ENCODE data around the gene SRPK3. TPM values are rescaled to one million over a fixed set of nuclear protein-coding genes. Genes with fewer than 3 reads are reported as not detected.

Gene SRPK3
- total RNA-seq, 3 donors from 2014 or later: 0.55 to 4.6 (median 1.0) TPM

DNA sequence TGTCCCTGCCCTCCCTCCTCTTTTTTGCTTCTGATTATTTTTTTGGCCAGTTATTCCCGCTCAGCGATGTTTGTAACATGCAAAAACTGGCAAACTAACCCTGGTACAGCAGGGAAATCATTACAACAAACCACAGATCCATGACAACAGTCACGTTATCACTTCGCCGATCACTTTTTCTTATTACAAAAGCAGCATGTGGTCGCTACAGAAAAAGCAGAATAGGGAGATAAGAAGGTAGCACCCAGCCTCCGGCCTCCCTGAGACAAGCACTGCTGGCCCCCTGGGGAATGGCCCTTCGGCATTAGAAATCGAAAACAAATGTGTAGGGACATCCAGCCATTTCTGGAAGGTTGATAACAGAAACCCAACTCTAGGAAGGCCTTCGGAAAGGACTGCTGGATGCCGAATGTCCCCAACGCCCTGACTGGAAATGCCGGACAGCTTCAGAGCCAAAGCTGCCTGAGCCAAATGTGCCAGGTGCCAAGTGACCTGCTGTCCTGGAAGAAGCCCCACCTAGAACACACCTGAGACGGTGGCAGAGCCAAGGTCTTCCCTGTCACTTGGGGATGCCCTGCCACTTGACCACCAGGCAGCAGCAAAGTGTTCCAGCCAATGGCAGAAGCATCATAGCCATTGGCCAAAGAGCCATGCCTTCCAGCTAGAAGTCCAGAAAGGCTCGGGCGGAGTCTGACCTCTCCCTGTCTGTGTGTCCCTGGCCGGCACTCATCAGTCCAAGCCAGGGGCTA, 10.4 kb downstream of the SRPK3 start:
- no peak overlapping the region for H3K4me3 ChIP-seq
- TF ChIP-seq, protein P1, sequence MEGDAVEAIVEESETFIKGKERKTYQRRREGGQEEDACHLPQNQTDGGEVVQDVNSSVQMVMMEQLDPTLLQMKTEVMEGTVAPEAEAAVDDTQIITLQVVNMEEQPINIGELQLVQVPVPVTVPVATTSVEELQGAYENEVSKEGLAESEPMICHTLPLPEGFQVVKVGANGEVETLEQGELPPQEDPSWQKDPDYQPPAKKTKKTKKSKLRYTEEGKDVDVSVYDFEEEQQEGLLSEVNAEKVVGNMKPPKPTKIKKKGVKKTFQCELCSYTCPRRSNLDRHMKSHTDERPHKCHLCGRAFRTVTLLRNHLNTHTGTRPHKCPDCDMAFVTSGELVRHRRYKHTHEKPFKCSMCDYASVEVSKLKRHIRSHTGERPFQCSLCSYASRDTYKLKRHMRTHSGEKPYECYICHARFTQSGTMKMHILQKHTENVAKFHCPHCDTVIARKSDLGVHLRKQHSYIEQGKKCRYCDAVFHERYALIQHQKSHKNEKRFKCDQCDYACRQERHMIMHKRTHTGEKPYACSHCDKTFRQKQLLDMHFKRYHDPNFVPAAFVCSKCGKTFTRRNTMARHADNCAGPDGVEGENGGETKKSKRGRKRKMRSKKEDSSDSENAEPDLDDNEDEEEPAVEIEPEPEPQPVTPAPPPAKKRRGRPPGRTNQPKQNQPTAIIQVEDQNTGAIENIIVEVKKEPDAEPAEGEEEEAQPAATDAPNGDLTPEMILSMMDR (IDR thresholded peaks at IDR 0.05): no peak
- H3K36me3 ChIP-seq (ENCODE audit: low read depth): no peaks in the 10 kb centered on the region
- DNase-seq: no peak
- no peak for ATAC-seq
- intact Hi-C loops (cut with DNase I, micrococcal nuclease): no loop called here
- H3K4me1 ChIP-seq (ENCODE audit: low read depth): peaks cover 3% of the 10 kb centered on the region
- no peaks in the 10 kb centered on the region for H3K9me3 ChIP-seq

DNA sequence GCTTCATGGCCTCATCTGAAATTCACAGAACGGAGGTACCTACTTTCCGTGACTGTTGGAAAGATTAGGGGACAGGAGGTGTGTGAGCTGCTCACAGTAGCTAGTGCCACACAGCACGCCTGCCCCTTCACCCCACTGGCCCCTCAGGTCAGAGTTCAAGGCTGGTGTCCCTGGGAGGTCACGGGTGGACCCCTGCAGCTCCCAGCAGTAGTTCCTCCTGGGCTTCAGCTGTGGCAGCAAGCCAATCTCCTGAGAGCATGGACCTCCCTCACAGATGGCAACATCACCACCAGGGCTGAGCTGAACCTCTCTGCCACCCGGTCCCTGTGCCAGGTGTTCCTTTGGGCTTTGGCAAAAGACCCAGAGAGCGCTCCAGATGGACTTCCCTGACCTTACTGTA, 11.5 kb downstream of the SRPK3 start:
- Histone ChIP-seq H3K4me3 (no peak overlapping the region), H3K9me3 (no peaks in the 10 kb centered on the region), H3K4me1 (ENCODE audit: low read depth) (peaks cover 3% of the 10 kb centered on the region), H3K36me3 (ENCODE audit: low read depth) (no peaks in the 10 kb centered on the region)
- ATAC-seq: no peak
- intact Hi-C loops (cut with DNase I, micrococcal nuclease): no loop called here
- TF ChIP-seq, protein P1 (IDR thresholded peaks at IDR 0.05): no peak
- DNase-seq: no peak

DNA sequence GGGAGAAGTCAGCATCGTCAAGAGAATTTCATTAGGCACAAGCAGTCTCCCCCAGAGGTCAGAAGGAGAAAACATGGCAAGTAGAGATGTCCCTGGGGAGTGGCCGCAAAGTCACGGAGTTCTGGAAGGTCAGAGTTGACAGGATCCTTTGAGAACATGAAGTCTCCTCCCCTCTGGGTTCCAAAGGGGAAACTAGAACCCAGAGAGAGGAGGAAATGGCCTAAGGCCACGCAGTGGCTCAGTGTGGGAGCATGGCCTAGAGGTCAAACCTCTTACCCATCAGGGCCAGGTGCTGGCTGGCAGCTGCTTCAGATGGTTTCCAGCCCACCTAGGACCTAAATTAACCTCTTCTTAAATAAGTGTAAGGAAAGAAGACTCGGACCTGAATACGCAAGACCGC, 12.4 kb downstream of the SRPK3 start:
- intact Hi-C loops (cut with DNase I, micrococcal nuclease): no loop called here
- DNase-seq (peak in 2 of 3 donors; percentile 21 to 37), ATAC-seq (peak; percentile 10)
- peaks cover 3% of the 10 kb centered on the region for H3K4me1 ChIP-seq (ENCODE audit: low read depth)
- TF ChIP-seq, protein P1 (IDR thresholded peaks at IDR 0.05): no peak
- H3K36me3 ChIP-seq (ENCODE audit: low read depth): no peaks in the 10 kb centered on the region
- H3K4me3 ChIP-seq: peak overlapping the region; percentile 51
- H3K9me3 ChIP-seq: no peaks in the 10 kb centered on the region

DNA sequence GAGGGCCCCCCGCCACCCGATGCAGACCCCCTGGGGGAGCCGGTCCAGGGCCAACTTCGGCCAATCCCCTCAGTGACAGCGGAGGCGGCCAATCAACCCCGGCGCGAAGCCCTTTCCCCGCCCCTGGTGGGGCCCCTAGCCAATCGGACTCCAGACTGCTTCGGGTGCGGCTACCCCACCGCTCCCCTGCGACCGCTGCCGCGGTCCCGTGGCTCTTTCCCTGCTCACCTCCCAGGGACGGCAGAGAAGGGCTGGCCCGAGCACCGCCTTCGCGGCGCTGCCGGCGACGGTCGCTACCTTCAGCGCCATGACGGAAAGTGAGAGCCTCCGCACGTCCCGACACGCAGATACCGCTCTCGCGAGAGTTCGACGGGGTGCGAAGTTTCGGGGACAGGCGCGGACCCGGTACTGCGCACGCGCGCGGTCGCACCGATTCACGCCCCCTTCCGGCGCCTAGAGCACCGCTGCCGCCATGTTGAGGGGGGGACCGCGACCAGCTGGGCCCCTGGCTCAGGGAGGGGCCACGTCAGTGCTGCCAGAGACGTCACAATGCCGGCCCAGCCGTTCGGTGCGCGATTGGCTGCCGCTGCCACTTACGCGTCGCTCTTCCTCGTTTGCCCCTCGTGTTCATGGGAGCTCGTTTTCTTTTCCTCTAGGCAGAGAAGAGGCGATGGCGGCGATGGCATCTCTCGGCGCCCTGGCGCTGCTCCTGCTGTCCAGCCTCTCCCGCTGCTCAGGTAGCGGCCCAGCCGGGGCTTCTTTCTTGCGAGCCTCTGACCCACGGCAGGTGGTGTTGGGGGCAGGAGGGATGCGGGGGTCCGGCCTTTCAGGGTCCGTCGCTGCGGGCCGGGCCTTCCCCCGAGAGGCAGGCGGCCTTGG, 13.4 kb downstream of the SRPK3 start, which contains the start of the genes IDH3G and SSR4:
TSS of gene IDH3G (minus strand) at position 358 of the 879 bp plus-strand sequence. CDS start at position 309, 49 bp downstream.
TSS of gene SSR4 (plus strand) at position 651 of the 879 bp plus-strand sequence. CDS start at position 671, 20 bp downstream.
- ATAC-seq: peak; percentile 93
- Histone ChIP-seq H3K4me1 (ENCODE audit: low read depth) (peaks cover 3% of the 10 kb centered on the region), H3K36me3 (ENCODE audit: low read depth) (no peaks in the 10 kb centered on the region), H3K9me3 (no peaks in the 10 kb centered on the region), H3K4me3 (peak within 1 kb of the TSS; percentile 51)
- peak; percentile 92 to 96 (median 95) for DNase-seq
- TF ChIP-seq, protein P1 (IDR thresholded peaks at IDR 0.05): no peak
- intact Hi-C loops (cut with DNase I, micrococcal nuclease): no loop called here

DNA sequence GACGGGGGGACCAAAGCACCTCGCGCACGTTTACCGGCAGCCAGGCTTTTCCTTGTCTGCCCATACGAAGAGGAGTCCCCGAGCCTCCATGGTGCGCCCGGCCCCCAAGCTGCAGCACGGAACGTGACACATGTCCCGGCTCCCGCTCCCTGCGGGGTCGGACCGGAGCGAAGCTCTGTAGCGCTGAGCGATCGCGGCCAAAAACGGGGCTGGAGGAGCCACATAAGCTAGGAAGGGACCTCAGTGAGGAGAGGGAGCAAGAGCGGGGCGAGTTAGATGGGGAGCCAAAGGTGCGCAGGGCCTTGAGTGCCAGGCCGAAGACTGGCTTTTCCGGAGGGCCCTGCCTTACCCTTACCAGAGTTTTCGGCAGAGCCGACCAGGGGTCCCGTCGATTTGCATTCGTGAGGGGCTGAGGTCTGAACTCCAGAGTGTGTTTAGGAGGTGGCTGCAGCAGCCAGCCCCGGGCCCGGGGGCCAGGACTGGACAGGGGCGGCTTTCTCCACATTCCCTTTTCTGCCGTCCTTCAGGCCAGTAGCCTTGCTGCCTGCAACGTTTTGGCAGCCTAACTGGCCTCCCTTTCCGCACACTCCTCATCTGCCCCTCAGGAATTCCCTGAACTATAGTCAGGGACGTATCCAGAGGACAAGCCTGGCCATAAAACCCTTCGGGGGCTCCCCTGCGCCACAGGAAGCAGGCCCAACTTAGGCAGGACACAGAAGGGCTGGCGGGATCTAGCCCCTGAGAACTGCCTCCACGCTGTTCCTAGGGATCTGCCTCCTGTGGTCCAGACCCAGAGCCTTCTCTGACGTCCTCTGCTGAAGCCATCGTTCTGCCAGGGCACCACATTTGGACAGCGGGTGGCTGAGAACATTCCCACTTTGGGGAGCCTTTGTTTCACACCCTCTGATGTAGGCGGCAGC, 14.3 kb downstream of the SRPK3 start:
- H3K4me3 ChIP-seq: peak overlapping the region; percentile 51
- ATAC-seq (peak; percentile 5), DNase-seq (peak in 1 of 3 donors; percentile 15)
- intact Hi-C loops (cut with DNase I, micrococcal nuclease): no loop called here
- H3K9me3 ChIP-seq: no peaks in the 10 kb centered on the region
- H3K36me3 ChIP-seq (ENCODE audit: low read depth): no peaks in the 10 kb centered on the region
- H3K4me1 ChIP-seq (ENCODE audit: low read depth): peaks cover 3% of the 10 kb centered on the region
- TF ChIP-seq, protein P1 (IDR thresholded peaks at IDR 0.05): no peak

Data from mucosa of descending colon (tissue), 3 donors.